Midbrain (tissue), 1 donor: ENCODE measurements around the gene NVL.
A peak's percentile ranks its signal among the peaks of the same experiment; 100 is the strongest.
"Not testable (repeated sequence)": the region's sequence is repeated elsewhere in the genome, so short reads cannot be mapped to it uniquely, and the experiment has no call there.

Experiments
- DNase-seq: peaks from one replicate; lab custom pipeline; 2025; lab: John Stamatoyannopoulos, UW

Gene NVL

GRCh38 chr1:224338150-224338838 lies 8.3 kb upstream of the NVL start:
- DNase-seq: no peak

- no peak for DNase-seq
Measured at GRCh38 chr1:224333939-224334786, 4.2 kb upstream of the NVL start.

- peak; percentile 74 for DNase-seq
Measured at GRCh38 chr1:224333309-224333926, 3.4 kb upstream of the NVL start.

GRCh38 chr1:224331824-224332223 lies 1.9 kb upstream of the NVL start:
- DNase-seq: no peak

- no peak for DNase-seq
Measured at GRCh38 chr1:224331326-224331725, 1.4 kb upstream of the NVL start.

- DNase-seq: no peak
Measured at GRCh38 chr1:224329484-224329841, 509 bp downstream of the NVL start.

- no peak for DNase-seq
Measured at GRCh38 chr1:224328644-224329043, 1.3 kb downstream of the NVL start.

- DNase-seq: no peak
Measured at GRCh38 chr1:224325959-224326358, 4.0 kb downstream of the NVL start.

GRCh38 chr1:224321706-224322105 lies 8.3 kb downstream of the NVL start:
- DNase-seq: no peak

- DNase-seq: no peak
Measured at GRCh38 chr1:224317383-224318045, 12.5 kb downstream of the NVL start.

- DNase-seq: no peak
Measured at GRCh38 chr1:224312025-224312424, 17.9 kb downstream of the NVL start.

GRCh38 chr1:224311503-224311902 lies 18.5 kb downstream of the NVL start:
- not testable (repeated sequence) for DNase-seq

- DNase-seq: no peak
Measured at GRCh38 chr1:224308064-224308463, 21.9 kb downstream of the NVL start.

GRCh38 chr1:224304767-224305166 lies 25.2 kb downstream of the NVL start:
- DNase-seq: no peak

- DNase-seq: no peak
Measured at GRCh38 chr1:224302947-224303346, 27.0 kb downstream of the NVL start.

GRCh38 chr1:224301391-224301790 lies 28.6 kb downstream of the NVL start:
- DNase-seq: no peak

- DNase-seq: no peak
Measured at GRCh38 chr1:224300346-224300745, 29.6 kb downstream of the NVL start.

- no peak for DNase-seq
Measured at GRCh38 chr1:224298346-224299330, 31.3 kb downstream of the NVL start.

GRCh38 chr1:224294775-224295174 lies 35.2 kb downstream of the NVL start:
- no peak for DNase-seq

- no peak for DNase-seq
Measured at GRCh38 chr1:224292419-224292818, 37.6 kb downstream of the NVL start.

- DNase-seq: peak; percentile 5
Measured at GRCh38 chr1:224289396-224289795, 40.6 kb downstream of the NVL start.
